Ovary (tissue), 3 donors: Measurements from ENCODE around the gene TTC38.

Experiments used
- POLR2A ChIP-seq: fragments of 450-650 bp; IDR thresholded peaks from one replicate; pipeline ENCODE4 v1.6.1; 2017; ENCODE audit warnings: antibody characterized with exemption, mild to moderate bottlenecking, moderate library complexity
- TF ChIP-seq, protein P1 (sequence below), 3 donors: fragments of 450-650 bp in 2 of 3; fragments of 200-600 bp in 1 of 3; IDR thresholded peaks; one replicate each; pipeline versions ENCODE4 v1.5.1 to v1.8.0; 2016 to 2022; ENCODE audit warnings: antibody characterized with exemption in 3 of 3, mild to moderate bottlenecking in 1 of 3
- donor health status: DM: no; HTN: no; CAD: no.

DNA sequence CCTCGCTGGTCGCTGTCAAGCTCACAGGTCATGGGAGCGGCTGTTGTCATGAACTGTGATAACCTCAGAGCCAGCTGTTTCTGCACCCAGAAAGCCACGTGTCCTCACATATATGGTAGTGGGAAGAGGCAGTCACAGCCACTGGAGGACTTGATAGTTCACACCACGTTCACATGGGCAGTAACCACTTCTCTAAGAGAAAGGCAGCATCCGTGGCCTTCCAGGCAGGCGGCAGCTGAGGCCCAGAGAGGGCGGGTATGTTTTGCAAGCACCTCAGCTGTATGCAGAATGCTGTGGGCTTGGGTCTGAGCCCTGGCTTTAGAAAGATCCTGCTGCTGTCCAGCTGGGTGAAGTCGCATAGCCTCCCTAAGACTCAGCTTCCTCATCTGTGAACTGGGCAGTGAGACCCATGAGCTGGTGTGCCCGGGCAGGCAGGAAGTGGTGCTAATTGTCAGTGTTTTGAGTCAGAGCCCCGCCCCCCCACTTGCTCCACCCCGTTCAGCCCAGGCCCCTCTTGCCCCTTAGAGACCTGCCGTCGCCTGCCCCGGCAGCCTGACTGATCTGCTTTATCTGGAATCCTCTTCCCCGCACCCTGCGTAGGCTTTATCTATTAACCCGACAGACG, 13.3 kb downstream of the TTC38 start:
- TF ChIP-seq, protein P1, sequence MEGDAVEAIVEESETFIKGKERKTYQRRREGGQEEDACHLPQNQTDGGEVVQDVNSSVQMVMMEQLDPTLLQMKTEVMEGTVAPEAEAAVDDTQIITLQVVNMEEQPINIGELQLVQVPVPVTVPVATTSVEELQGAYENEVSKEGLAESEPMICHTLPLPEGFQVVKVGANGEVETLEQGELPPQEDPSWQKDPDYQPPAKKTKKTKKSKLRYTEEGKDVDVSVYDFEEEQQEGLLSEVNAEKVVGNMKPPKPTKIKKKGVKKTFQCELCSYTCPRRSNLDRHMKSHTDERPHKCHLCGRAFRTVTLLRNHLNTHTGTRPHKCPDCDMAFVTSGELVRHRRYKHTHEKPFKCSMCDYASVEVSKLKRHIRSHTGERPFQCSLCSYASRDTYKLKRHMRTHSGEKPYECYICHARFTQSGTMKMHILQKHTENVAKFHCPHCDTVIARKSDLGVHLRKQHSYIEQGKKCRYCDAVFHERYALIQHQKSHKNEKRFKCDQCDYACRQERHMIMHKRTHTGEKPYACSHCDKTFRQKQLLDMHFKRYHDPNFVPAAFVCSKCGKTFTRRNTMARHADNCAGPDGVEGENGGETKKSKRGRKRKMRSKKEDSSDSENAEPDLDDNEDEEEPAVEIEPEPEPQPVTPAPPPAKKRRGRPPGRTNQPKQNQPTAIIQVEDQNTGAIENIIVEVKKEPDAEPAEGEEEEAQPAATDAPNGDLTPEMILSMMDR (IDR thresholded peaks at IDR 0.05) = no peak
- no peak for TF ChIP-seq POLR2A
